A549 (cell line): ENCODE results near the gene MEDAG. TPM values are rescaled to one million over a fixed set of nuclear protein-coding genes. Genes with fewer than 3 reads are reported as not detected.

Experiments
- ATAC-seq, 2 experiments: fragments of 200-7000 bp in 1 of 2; fragments of >200 bp in 1 of 2; cut with Nextera tagmentation in 1 of 2; cut with Tn5 transposase in 1 of 2; 3 replicates each; pipeline versions ENCODE4 v1.8.0 to v1.9.1; 2018 to 2020; ENCODE audit warnings: mild to moderate bottlenecking in 1 of 2, moderate library complexity in 1 of 2
- CTCF ChIA-PET: fragments of 300-600 bp; sonication (Branson Sonifier 250); formaldehyde crosslinking; extraction: SDS; loops from one replicate; lab custom pipeline; 2021; ENCODE audit warnings: antibody characterized with exemption, inconsistent platforms; lab: Yijun Ruan, JAX
- POLR2A ChIA-PET: fragments of 350-600 bp; formaldehyde crosslinking; extraction: SDS; loops from one replicate; lab custom pipeline; 2021; ENCODE audit warnings: antibody characterized with exemption, inconsistent platforms; lab: Yijun Ruan, JAX
- DNase-seq, 2 experiments: peaks; one replicate each; pipeline versions ENCODE4 v3.0.0 to v3.0.0-alpha.2; 2011 to 2016; ENCODE audit warnings: low read depth in 1 of 2, low spot score in 1 of 2
- FAIRE-seq: peaks from 2 replicates; lab custom pipeline; 2011; peaks lifted over from hg19 to GRCh38; lab: Jason Lieb, UNC
- H3K27ac ChIP-seq, 2 experiments: fragments of >200 bp; sonication (Bioruptor Twin); formaldehyde crosslinking; 3 replicates each; pipeline ENCODE4 v1.5.1; 2016 to 2017
- H3K4me1 ChIP-seq: fragments of >200 bp; sonication (Bioruptor Twin); formaldehyde crosslinking; 3 replicates; pipeline ENCODE4 v1.6.1; 2016
- H3K4me2 ChIP-seq: fragments of >200 bp; sonication (Bioruptor Twin); formaldehyde crosslinking; 3 replicates; pipeline ENCODE4 v1.6.1; 2016
- H3K4me3 ChIP-seq: fragments of >200 bp; sonication (Bioruptor Twin); formaldehyde crosslinking; 3 replicates; pipeline ENCODE4 v1.5.1; 2016
- H3K9me3 ChIP-seq: fragments of >200 bp; sonication (Bioruptor Twin); formaldehyde crosslinking; 3 replicates; pipeline ENCODE4 v1.6.1; 2016
- ATOH8 ChIP-seq: fragments of 250-450 bp; sonication (Bioruptor Pico); IDR thresholded peaks from 2 replicates; pipeline ENCODE4 v1.5.0; 2020; ENCODE audit warnings: low read depth, mild to moderate bottlenecking, moderate library complexity
- CBX2 ChIP-seq: fragments of 200-600 bp; sonication (generic); IDR thresholded peaks from 2 replicates; pipeline ENCODE4 v1.6.1; 2016; ENCODE audit warnings: low read depth, mild to moderate bottlenecking, borderline replicate concordance
- CBX8 ChIP-seq: fragments of 200-600 bp; sonication (generic); IDR thresholded peaks from 2 replicates; pipeline ENCODE4 v1.6.1; 2016
- CEBPB ChIP-seq, 2 experiments: fragments of >200 bp in 1 of 2; sonication (Bioruptor Twin) in 1 of 2; formaldehyde crosslinking in 1 of 2; IDR thresholded peaks; 2 replicates each; pipeline ENCODE4 v1.6.1; 2012 to 2016
- CHD4 ChIP-seq: fragments of 200-600 bp; sonication (generic); IDR thresholded peaks from 2 replicates; pipeline ENCODE4 v1.6.1; 2016; ENCODE audit warnings: antibody characterized with exemption, mild to moderate bottlenecking, borderline replicate concordance
- E2F6 ChIP-seq: IDR thresholded peaks from 2 replicates; pipeline ENCODE4 v1.6.1; 2012; ENCODE audit warnings: low read depth, borderline replicate concordance
- EHMT2 ChIP-seq: fragments of 200-600 bp; sonication (generic); IDR thresholded peaks from 2 replicates; pipeline ENCODE4 v1.6.1; 2016; ENCODE audit warnings: antibody characterized with exemption, low read depth, mild to moderate bottlenecking, moderate library complexity
- ELK1 ChIP-seq: fragments of 150-350 bp; IDR thresholded peaks from 2 replicates; pipeline ENCODE4 v1.6.1; 2014; ENCODE audit warnings: low read depth, mild to moderate bottlenecking, low read length
- EP300 ChIP-seq, 2 experiments: fragments of >200 bp; sonication (Bioruptor Twin); formaldehyde crosslinking; IDR thresholded peaks; 2 replicates in 1 of 2; 3 replicates in 1 of 2; pipeline ENCODE4 v1.6.1; 2016 to 2017
- ESRRA ChIP-seq: fragments of 150-350 bp; IDR thresholded peaks from 2 replicates; pipeline ENCODE4 v1.6.1; 2014; ENCODE audit warnings: mild to moderate bottlenecking, low read length, borderline replicate concordance
- HEYL ChIP-seq: fragments of 250-450 bp; sonication (Bioruptor Pico); IDR thresholded peaks from 2 replicates; pipeline ENCODE4 v1.8.0; 2021; ENCODE audit warnings: mild to moderate bottlenecking, moderate library complexity
- HMGXB4 ChIP-seq: fragments of 250-450 bp; sonication (Bioruptor Pico); IDR thresholded peaks from 2 replicates; pipeline ENCODE4 v1.5.0; 2021; ENCODE audit warnings: mild to moderate bottlenecking, moderate library complexity, borderline replicate concordance
- HOXA7 ChIP-seq: fragments of 250-450 bp; sonication (Bioruptor Pico); IDR thresholded peaks from 2 replicates; pipeline ENCODE4 v1.5.0; 2020; ENCODE audit warnings: mild to moderate bottlenecking, moderate library complexity
- JUN ChIP-seq, 2 experiments: fragments of >200 bp; sonication (Bioruptor Twin); formaldehyde crosslinking; IDR thresholded peaks; 2 replicates in 1 of 2; 3 replicates in 1 of 2; pipeline ENCODE4 v1.6.1; 2016 to 2017
- KDM1A ChIP-seq: fragments of 200-600 bp; sonication (generic); IDR thresholded peaks from 2 replicates; pipeline ENCODE4 v1.6.1; 2016; ENCODE audit warnings: low read depth, mild to moderate bottlenecking
- MAX ChIP-seq: IDR thresholded peaks from 2 replicates; pipeline ENCODE4 v1.6.1; 2012
- MYC ChIP-seq: IDR thresholded peaks from 2 replicates; pipeline ENCODE4 v1.6.1; 2012; ENCODE audit warnings: mild to moderate bottlenecking, inconsistent platforms, low read length, improper control_type of control experiment, borderline replicate concordance
- POLR2A ChIP-seq: IDR thresholded peaks from 2 replicates; pipeline ENCODE4 v1.6.1; 2012; ENCODE audit warnings: mild to moderate bottlenecking, low read length
- POLR2AphosphoS2 ChIP-seq: conservative IDR thresholded peaks from 2 replicates; pipeline ENCODE4 v1.6.1; 2012; ENCODE audit warnings: low read length, improper control_type of control experiment, inconsistent platforms
- RCOR1 ChIP-seq: fragments of 150-350 bp; IDR thresholded peaks from 2 replicates; pipeline ENCODE4 v1.6.1; 2014; ENCODE audit warnings: antibody characterized with exemption, low read length, low read depth
- REST ChIP-seq: fragments of 200-600 bp; sonication (generic); IDR thresholded peaks from 2 replicates; pipeline ENCODE4 v1.6.1; 2016; ENCODE audit warnings: antibody characterized with exemption, mild to moderate bottlenecking, moderate library complexity
- RFX5 ChIP-seq: fragments of 450-650 bp; IDR thresholded peaks from 2 replicates; pipeline ENCODE4 v1.7.1; 2014; ENCODE audit warnings: antibody characterized with exemption, mild to moderate bottlenecking, moderate library complexity
- SREBF2 ChIP-seq: fragments of 450-650 bp; IDR thresholded peaks from 2 replicates; pipeline ENCODE4 v1.6.1; 2014; ENCODE audit warnings: mild to moderate bottlenecking, moderate library complexity
- USF2 ChIP-seq: fragments of 450-650 bp; IDR thresholded peaks from 2 replicates; pipeline ENCODE4 v1.6.1; 2014; ENCODE audit warnings: antibody characterized with exemption
- ZNF302 ChIP-seq: fragments of 250-450 bp; sonication (Bioruptor Pico); IDR thresholded peaks from 2 replicates; pipeline ENCODE4 v1.9.0; 2021; ENCODE audit warnings: inconsistent platforms, mild to moderate bottlenecking, moderate library complexity
- WGBS: methylation state at CpG from one replicate; pipeline ENCODE4 v1.1.6; 2017; ENCODE audit errors: missing lambda C conversion rate; 5-methylcytosine and 5-hydroxymethylcytosine counted together
- polyA plus RNA-seq, 4 experiments: library from polyadenylated mRNA; depleted of rRNA in 3 of 4; stranded (reverse); fragments of >200 nt; fragmentation: RNase III in 1 of 4; extraction: RNeasy Plus Mini Kit Qiagen cat#74134 plus additional on column Dnase treatment in 1 of 4; gene quantifications; 2 replicates in 3 of 4; 3 replicates in 1 of 4; pipeline ENCODE4 v1.2.3, GENCODE V29; 2011 to 2017

Gene MEDAG
- polyA plus RNA-seq, 2 of the 4 experiments (the other 2 are of a cell fraction), result 0.21 TPM; not detected in 1

GRCh38 chr13:30898678-30899241 lies 7.3 kb upstream of the MEDAG start:
- TF ChIP-seq ELK1 (no peak), HEYL (CRISPR knock-in tag) (no peak), ATOH8 (no peak), REST (no peak), RCOR1 (no peak), CBX8 (no peak), ESRRA (no peak), POLR2A (no peak), POLR2AphosphoS2 (no peak), MAX (no peak), CEBPB (IDR thresholded peaks at IDR 0.05) (no peak), E2F6 (no peak), HOXA7 (no peak), EHMT2 (no peak), KDM1A (no peak), JUN (IDR thresholded peaks at IDR 0.05) (no peak), HMGXB4 (CRISPR knock-in tag) (no peak), SREBF2 (no peak), RFX5 (no peak)
- TF ChIP-seq, all 56 proteins: peak for 0
- H3K4me1 ChIP-seq, result no peaks in the 10 kb centered on the region
- ChIA-PET CTCF (no interaction called here), POLR2A (no interaction called here)
- H3K27ac ChIP-seq, result no peak overlapping the region
- FAIRE-seq (no peak), ATAC-seq (no peak), DNase-seq (peak in 1 of 2 experiments; percentile 13)
- no peak overlapping the region for H3K4me2 ChIP-seq
- H3K9me3 ChIP-seq, result no peaks in the 10 kb centered on the region
- no peak overlapping the region for H3K4me3 ChIP-seq
- WGBS, result 52% methylated on average over 7 of the region's 7 CpGs

- 38% methylated on average over 4 of the region's 4 CpGs for WGBS
- Histone ChIP-seq H3K4me2 (no peak overlapping the region), H3K9me3 (no peaks in the 10 kb centered on the region), H3K4me3 (no peak overlapping the region), H3K27ac (no peak overlapping the region), H3K4me1 (no peaks in the 10 kb centered on the region)
- ChIA-PET CTCF (interaction anchor here (1.2 to 1.3 kb wide), 2 partner anchors 10 to 127 kb away, joined by 3 to 4 read pairs; no protein-coding TSS in a partner anchor), POLR2A (no interaction called here)
- DNase-seq (no peak), ATAC-seq (no peak), FAIRE-seq (no peak)
- TF ChIP-seq USF2, result no peak
- no peak for TF ChIP-seq HMGXB4 (CRISPR knock-in tag)
- no peak for TF ChIP-seq ZNF302 (CRISPR knock-in tag)
- TF ChIP-seq CHD4, result no peak
- no peak for TF ChIP-seq CBX2
- TF ChIP-seq CEBPB (IDR thresholded peaks at IDR 0.05), result no peak
- TF ChIP-seq ELK1, result no peak
- no peak for TF ChIP-seq EP300 (IDR thresholded peaks at IDR 0.05)
- TF ChIP-seq EHMT2, result no peak
- no peak for TF ChIP-seq MYC
Observed at GRCh38 chr13:30900436-30900835, 5.6 kb upstream of the MEDAG start.
